Urinary bladder (tissue), 4 donors: ENCODE data around the gene YBX3. TPM values are rescaled to one million over a fixed set of nuclear protein-coding genes. Genes with fewer than 3 reads are reported as not detected.
A peak's percentile ranks its signal among the peaks of the same experiment; 100 is the strongest.

Experiments
- DNase-seq: peaks from one replicate; pipeline ENCODE4 v3.0.0-alpha.2; 2015; ENCODE audit errors: extremely low spot score
- H3K27ac ChIP-seq: one replicate; pipeline ENCODE4 v1.5.1; 2013; ENCODE audit warnings: low read depth, mild to moderate bottlenecking, moderate library complexity
- H3K36me3 ChIP-seq: one replicate; pipeline ENCODE4 v1.6.1; 2013; ENCODE audit warnings: mild to moderate bottlenecking, moderate library complexity; ENCODE audit not compliant: insufficient read depth
- H3K4me1 ChIP-seq: one replicate; pipeline ENCODE4 v1.6.1; 2013; ENCODE audit warnings: mild to moderate bottlenecking, moderate library complexity; ENCODE audit not compliant: insufficient read depth
- H3K4me3 ChIP-seq: one replicate; pipeline ENCODE4 v1.5.1; 2013; ENCODE audit warnings: low read depth, low read length
- WGBS: extraction: QIAGEN DNeasy Blood & Tissue Kit; methylation state at CpG from one replicate; pipeline ENCODE4 v1.1.7; 2013; 5-methylcytosine and 5-hydroxymethylcytosine counted together
- polyA plus RNA-seq: library from polyadenylated mRNA; stranded (reverse); fragments of 200-250 nt; gene quantifications from one replicate; pipeline ENCODE4 v1.2.3, GENCODE V29; 2013
- total RNA-seq: library from RNA; depleted of rRNA; stranded (reverse); fragments of >200 nt; gene quantifications from one replicate; pipeline ENCODE4 v1.2.3, GENCODE V29; 2014
- donor health status: healthy with polysubstance abuse.
- donor health status: healthy.

YBX3 gene
- total and polyA plus RNA-seq, 2 donors = 100.0 to 523 TPM

DNA sequence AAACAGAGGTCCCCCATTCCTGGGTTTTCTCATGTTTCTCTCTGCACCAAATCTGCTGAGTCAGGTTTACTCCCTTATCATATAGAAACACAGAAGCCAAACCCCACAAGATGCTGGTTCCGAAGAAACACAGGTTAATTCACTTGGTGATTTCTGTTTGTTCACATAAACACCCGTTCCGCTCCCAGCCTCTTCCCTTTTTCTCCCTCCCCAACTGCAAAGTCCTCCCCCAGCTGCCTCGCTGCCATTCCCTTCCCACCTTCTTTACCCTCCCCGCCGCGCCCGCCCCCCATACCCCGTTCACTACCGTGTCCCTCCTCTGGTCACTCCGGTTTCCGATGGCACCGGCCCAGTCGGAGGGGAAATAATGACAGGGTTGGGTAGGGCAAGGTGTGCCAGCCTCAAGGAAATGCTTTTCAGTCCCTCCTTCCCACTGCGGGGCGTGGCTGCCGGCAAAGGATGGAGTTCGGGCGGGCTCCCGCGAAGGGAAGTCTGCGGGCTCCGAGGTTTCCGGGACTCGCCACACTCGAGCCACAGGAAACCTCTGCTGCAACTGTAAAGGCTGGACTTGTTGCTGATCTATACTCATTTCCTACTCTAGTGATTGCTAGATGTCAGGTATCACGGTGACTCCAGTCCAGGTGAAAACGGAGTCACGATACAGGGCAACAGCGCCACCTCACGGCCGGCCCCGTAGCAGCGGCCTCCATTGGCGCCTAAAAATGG is 49.3 kb downstream of the YBX3 start, which contains the start of gene STYK1:
STYK1 (minus strand) TSS at position 394 of the 726 bp plus-strand sequence. CDS start 39,434 bp downstream, outside the sequence.
- WGBS = 1% methylated on average over 35 of the region's 35 CpGs
- Histone ChIP-seq H3K27ac (peak within 1 kb of the TSS; percentile 62), H3K4me1 (no peaks in the 10 kb centered on the region), H3K4me3 (peak within 1 kb of the TSS; percentile 34), H3K36me3 (no peaks in the 10 kb centered on the region)
- DNase-seq = peak; percentile 37

DNA sequence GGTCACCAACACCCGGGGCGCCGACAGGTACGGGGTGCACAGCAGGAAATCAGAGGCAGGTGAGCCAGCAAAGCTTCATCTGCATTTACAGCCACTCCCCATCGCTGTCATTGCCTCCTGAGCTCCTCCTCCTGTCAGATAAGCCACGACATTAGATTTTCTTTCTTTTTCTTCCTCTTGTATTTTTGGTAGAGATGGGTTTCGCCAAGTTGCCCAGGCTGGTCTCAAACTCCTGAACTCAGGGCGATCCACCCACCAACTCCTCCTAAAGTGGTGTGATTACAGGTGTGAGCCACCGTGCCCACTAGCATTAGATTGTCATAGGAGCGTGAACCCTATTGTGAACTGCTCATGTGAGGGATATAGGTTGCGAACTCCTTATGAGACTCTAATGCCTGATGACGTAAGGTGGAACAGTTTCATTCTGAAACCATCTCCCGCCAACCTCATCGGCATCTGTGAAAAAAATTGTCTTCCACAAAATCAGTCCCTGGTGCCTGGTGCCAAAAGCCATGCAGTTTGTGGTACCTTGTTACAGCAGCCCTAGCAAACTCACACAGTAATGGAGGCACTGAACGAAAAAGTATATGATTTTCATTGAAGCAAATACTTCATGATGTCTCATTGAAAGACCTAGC is 50.8 kb downstream of the YBX3 start:
- no peak overlapping the region for H3K27ac ChIP-seq
- H3K4me3 ChIP-seq = no peak overlapping the region
- H3K36me3 ChIP-seq = no peaks in the 10 kb centered on the region
- DNase-seq = no peak
- WGBS = 84% methylated on average over 15 of the region's 15 CpGs
- H3K4me1 ChIP-seq = no peaks in the 10 kb centered on the region

DNA sequence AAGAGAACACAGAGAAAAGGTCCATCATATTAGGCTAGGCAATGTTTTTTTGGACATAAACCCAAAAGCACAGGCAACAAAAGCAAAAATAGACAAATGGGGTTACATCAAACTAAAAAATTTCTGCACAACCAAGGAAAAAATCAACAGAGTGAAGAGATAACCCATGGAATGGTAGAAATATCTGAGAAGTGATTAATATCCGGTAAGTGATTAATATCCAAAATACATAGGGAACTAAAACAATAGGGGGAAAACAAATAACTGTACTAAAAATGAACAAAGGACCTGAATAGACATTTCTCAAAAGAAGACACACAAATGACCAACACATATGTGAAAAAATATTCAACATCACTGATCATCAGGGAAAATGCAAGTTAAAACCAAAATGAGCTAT is 53.6 kb downstream of the YBX3 start:
- Histone ChIP-seq H3K36me3 (no peaks in the 10 kb centered on the region), H3K4me3 (no peak overlapping the region), H3K4me1 (no peaks in the 10 kb centered on the region), H3K27ac (no peak overlapping the region)
- DNase-seq = no peak
- 97% methylated on average over 1 of the region's 1 CpG for WGBS

DNA sequence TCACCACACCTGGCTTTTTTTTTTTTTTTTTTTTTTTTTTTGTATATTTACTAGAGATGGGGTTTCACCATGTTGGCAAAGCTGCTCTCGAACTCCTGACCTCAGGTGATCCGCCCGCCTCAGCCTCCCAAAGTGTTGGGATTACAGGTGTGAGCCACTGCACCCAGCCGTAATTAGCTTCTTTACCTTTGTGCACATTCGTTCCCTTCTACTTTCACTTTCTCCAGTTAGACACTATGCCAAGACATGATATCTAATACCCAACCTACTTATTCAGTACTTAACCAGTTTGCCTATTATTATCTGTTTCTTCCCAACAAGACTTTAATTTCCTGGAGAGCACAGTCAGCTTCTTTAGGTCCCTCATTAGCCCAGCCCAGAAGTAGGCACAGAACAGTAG is 54.6 kb downstream of the YBX3 start:
- Histone ChIP-seq H3K27ac (no peak overlapping the region), H3K4me3 (no peak overlapping the region), H3K4me1 (no peaks in the 10 kb centered on the region), H3K36me3 (no peaks in the 10 kb centered on the region)
- 81% methylated on average over 5 of the region's 5 CpGs for WGBS
- DNase-seq = no peak

DNA sequence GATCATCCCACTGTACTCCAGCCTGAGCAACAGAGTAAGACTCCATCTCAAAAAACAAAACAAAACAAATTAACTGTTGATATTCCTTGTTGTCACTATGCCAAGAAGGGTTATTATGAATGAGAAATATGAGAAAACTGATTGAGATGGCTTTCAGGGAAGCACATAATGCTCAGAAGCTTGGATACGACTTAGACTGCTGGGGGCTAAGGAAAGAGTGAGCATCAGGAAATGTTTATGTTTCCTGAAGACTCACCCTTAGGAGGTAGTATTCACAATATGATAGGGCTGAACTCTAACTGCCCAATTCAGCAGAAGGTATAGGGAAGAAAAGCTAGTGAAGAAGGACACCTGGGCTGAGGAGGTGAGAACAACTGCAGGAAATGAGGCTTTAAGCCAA is 55.5 kb downstream of the YBX3 start:
- no peaks in the 10 kb centered on the region for H3K4me1 ChIP-seq
- no peak overlapping the region for H3K4me3 ChIP-seq
- 39% methylated on average over 1 of the region's 1 CpG for WGBS
- DNase-seq = no peak
- H3K27ac ChIP-seq = no peak overlapping the region
- no peaks in the 10 kb centered on the region for H3K36me3 ChIP-seq

DNA sequence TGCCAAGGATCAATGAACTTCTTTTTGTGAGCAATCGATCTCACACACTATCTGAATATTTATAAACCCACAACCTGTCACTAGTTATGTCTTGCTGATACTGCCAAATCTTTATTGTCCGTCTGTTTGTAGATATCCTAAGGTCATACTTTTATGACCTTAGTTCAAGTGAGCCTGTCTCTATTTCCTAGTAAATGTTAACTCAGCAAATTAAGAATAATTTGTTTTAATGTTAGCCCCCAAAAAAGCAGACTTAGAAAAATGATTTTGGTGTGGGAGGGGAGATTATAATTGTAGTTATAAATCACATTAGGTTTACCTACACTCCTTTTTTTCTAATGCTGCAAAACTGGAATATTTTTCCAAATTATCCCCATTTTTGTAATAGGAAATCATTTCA is 58.6 kb downstream of the YBX3 start:
- no peak for DNase-seq
- no peak overlapping the region for H3K27ac ChIP-seq
- WGBS = 69% methylated on average over 2 of the region's 2 CpGs
- H3K4me3 ChIP-seq = no peak overlapping the region
- H3K36me3 ChIP-seq = no peaks in the 10 kb centered on the region
- H3K4me1 ChIP-seq = no peaks in the 10 kb centered on the region

DNA sequence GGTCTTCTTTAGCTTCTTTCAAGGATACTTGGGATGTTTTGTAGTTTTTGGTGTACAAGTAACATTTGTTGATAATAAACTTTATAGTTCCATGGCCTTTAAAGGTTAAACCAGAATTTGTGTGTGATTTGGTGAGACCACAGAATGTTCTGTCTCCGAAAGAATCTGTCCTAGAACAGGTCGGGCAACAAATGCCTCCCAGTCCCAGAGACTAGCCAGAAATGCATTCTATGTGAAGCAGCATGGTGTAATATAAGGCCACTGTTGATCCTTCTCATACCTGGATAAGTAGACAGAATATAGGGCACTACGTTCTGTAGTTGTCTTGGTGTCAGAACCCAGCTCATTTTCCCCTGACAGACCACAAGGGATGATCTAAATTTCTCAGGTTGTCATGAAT is 59.3 kb downstream of the YBX3 start:
- Histone ChIP-seq H3K27ac (no peak overlapping the region), H3K4me1 (no peaks in the 10 kb centered on the region), H3K4me3 (no peak overlapping the region), H3K36me3 (no peaks in the 10 kb centered on the region)
- no peak for DNase-seq
- 69% methylated on average over 3 of the region's 3 CpGs for WGBS

DNA sequence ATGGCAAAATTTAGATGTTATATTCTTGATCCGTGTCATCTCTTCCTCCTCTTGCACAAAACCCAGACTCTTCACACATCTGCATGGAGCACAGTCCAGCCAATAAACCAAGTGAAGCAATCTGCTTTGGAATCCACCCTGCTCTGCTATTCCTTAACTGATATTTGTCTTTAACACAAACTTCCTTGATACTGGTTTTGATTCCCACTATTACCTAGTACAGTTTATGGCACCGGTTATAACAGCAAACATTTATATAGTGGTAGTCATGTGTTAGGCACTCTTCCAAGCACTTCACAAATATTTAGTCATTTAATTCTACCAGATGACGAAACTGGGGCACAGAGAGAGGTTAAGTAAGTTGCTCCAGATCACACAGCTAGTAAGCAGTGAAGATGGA is 61.8 kb downstream of the YBX3 start:
- Histone ChIP-seq H3K27ac (no peak overlapping the region), H3K4me3 (no peak overlapping the region), H3K4me1 (no peaks in the 10 kb centered on the region), H3K36me3 (no peaks in the 10 kb centered on the region)
- DNase-seq = no peak
- WGBS = 52% methylated on average over 3 of the region's 3 CpGs

DNA sequence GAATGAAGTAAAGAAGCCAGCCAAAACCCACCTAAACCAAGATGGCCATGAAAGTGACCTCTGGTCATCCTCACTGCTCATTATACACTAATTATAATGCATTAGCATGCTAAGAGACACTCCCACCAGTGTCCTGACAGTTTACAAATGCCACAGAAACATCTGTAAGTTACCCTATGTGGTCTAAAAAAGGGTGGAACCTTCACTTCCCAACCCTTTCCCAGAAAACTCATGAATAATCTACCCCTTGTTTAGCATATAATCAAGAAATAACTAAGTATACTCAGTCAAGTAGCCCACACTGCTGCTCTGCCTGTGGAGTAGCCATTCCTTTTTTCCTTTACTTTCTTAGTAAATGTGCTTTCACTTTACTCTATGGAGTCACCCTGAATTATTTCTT is 69.1 kb downstream of the YBX3 start:
- no peak for DNase-seq
- H3K4me3 ChIP-seq = no peak overlapping the region

DNA sequence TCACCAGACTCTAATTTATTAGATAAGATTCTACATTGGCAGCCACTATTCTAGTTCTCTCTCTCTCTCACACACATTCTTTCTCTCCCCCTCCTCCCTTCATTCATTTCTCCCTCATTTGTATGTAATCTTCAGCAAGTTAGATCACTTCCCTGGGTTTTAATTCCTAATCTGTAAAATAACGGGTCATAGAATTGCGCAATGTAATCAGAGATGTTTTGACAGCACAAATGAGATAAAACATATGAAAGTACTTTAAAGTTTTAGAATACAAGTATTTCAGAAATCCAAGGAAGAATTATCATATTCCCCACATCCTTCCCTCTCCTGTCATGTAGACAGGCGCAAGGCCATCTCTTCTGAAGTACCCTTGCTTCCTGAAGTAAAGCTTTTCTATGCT is 70.9 kb downstream of the YBX3 start:
- H3K27ac ChIP-seq = no peak overlapping the region
- H3K36me3 ChIP-seq = no peaks in the 10 kb centered on the region
- no peak for DNase-seq
- no peaks in the 10 kb centered on the region for H3K4me1 ChIP-seq
- H3K4me3 ChIP-seq = no peak overlapping the region
- 51% methylated on average over 3 of the region's 3 CpGs for WGBS

More for the DNA sequence above, 69.1 kb downstream of the YBX3 start:
- Histone ChIP-seq H3K27ac (no peak overlapping the region), H3K36me3 (no peaks in the 10 kb centered on the region), H3K4me1 (no peaks in the 10 kb centered on the region)

Other genes with a start within 250 kb of the YBX3 start
- gene EIF2S3B, start 217.4 kb downstream of the YBX3 start, total RNA-seq = 1.1 TPM
- gene EIF2S3B, start 217.4 kb downstream of the YBX3 start, polyA plus RNA-seq = 1.6 TPM
- 49.6 TPM for gene MAGOHB, start 109.7 kb downstream of the YBX3 start, total RNA-seq
- 18.0 TPM for gene MAGOHB, start 109.7 kb downstream of the YBX3 start, polyA plus RNA-seq
- 5.0 TPM for gene STYK1, start 49.3 kb downstream of the YBX3 start, total RNA-seq
- 1.1 TPM for gene STYK1, start 49.3 kb downstream of the YBX3 start, polyA plus RNA-seq
- not detected for gene TAS2R7, start 79.3 kb upstream of the YBX3 start, total RNA-seq
- not detected for gene TAS2R7, start 79.3 kb upstream of the YBX3 start, polyA plus RNA-seq
- 0.58 TPM for gene TAS2R8, start 84.0 kb upstream of the YBX3 start, total RNA-seq
- not detected for gene TAS2R8, start 84.0 kb upstream of the YBX3 start, polyA plus RNA-seq
- gene TAS2R9, start 86.8 kb upstream of the YBX3 start, total RNA-seq = 0.37 TPM
- not detected for gene TAS2R9, start 86.8 kb upstream of the YBX3 start, polyA plus RNA-seq
- gene TAS2R10, start 103.0 kb upstream of the YBX3 start, total RNA-seq = 7.8 TPM
- gene TAS2R10, start 103.0 kb upstream of the YBX3 start, polyA plus RNA-seq = not detected
- 4.4 TPM for gene PRR4, start 126.2 kb upstream of the YBX3 start, total RNA-seq
- 2.0 TPM for gene PRR4, start 126.2 kb upstream of the YBX3 start, polyA plus RNA-seq
- gene PRH1, start 160.9 kb upstream of the YBX3 start, total RNA-seq = 103 TPM
- gene PRH1, start 160.9 kb upstream of the YBX3 start, polyA plus RNA-seq = 4.5 TPM
- 14.3 TPM for gene TAS2R13, start 186.2 kb upstream of the YBX3 start, total RNA-seq
- not detected for gene TAS2R13, start 186.2 kb upstream of the YBX3 start, polyA plus RNA-seq
- gene PRH2, start 205.9 kb upstream of the YBX3 start, total RNA-seq = not detected
- not detected for gene PRH2, start 205.9 kb upstream of the YBX3 start, polyA plus RNA-seq
- gene TAS2R14, start 215.9 kb upstream of the YBX3 start, total RNA-seq = 20.3 TPM
- gene TAS2R14, start 215.9 kb upstream of the YBX3 start, polyA plus RNA-seq = 1.2 TPM